MM.1S (cell line): ENCODE measurements around the gene MIOX.

ENCODE experiments used
- DNase-seq: peaks from one replicate; pipeline ENCODE4 v3.0.0-alpha.2; 2015
- H2AFZ ChIP-seq: fragments of 300-600 bp; sonication (generic); 2 replicates; pipeline ENCODE4 v1.6.0; 2016; ENCODE audit warnings: antibody characterized with exemption, low read length
- H3F3A ChIP-seq: fragments of 300-600 bp; sonication (generic); 2 replicates; pipeline ENCODE4 v1.6.1; 2016; ENCODE audit warnings: mild to moderate bottlenecking, antibody characterized with exemption, low read length, moderate library complexity, mixed read lengths; ENCODE audit not compliant: insufficient read depth
- H3K27ac ChIP-seq: fragments of 300-600 bp; sonication (generic); 2 replicates; pipeline ENCODE4 v1.5.1; 2016; ENCODE audit warnings: mild to moderate bottlenecking, low read length
- H3K27me3 ChIP-seq: fragments of 300-600 bp; sonication (generic); replicated peaks from 2 replicates; pipeline ENCODE4 v1.6.0; 2016; ENCODE audit warnings: low read length; ENCODE audit not compliant: insufficient read depth
- H3K36me3 ChIP-seq: fragments of 300-600 bp; sonication (generic); replicated peaks from 2 replicates; pipeline ENCODE4 v1.6.1; 2016; ENCODE audit warnings: mild to moderate bottlenecking, low read length, mixed read lengths; ENCODE audit not compliant: insufficient read depth
- H3K4me1 ChIP-seq: fragments of 300-600 bp; sonication (generic); 2 replicates; pipeline ENCODE4 v1.6.1; 2016; ENCODE audit warnings: low read length, mixed read lengths
- H3K4me2 ChIP-seq: fragments of 300-600 bp; sonication (generic); 2 replicates; pipeline ENCODE4 v1.6.0; 2016; ENCODE audit warnings: low read depth, low read length
- H3K4me3 ChIP-seq: fragments of 300-600 bp; sonication (generic); 2 replicates; pipeline ENCODE4 v1.5.1; 2016; ENCODE audit warnings: low read length, mixed read lengths
- H3K79me2 ChIP-seq: fragments of 300-600 bp; sonication (generic); 2 replicates; pipeline ENCODE4 v1.6.1; 2016; ENCODE audit warnings: mixed run types, low read length, mixed read lengths
- H3K9ac ChIP-seq: fragments of 300-600 bp; sonication (generic); 2 replicates; pipeline ENCODE4 v1.6.1; 2016; ENCODE audit warnings: low read length, mixed read lengths
- H3K9me2 ChIP-seq: fragments of 300-600 bp; sonication (generic); replicated peaks from 2 replicates; pipeline ENCODE4 v1.6.1; 2016; ENCODE audit warnings: mild to moderate bottlenecking, low read length, mixed read lengths; ENCODE audit not compliant: insufficient read depth
- H3K9me3 ChIP-seq: fragments of 300-600 bp; sonication (generic); replicated peaks from 2 replicates; pipeline ENCODE4 v1.6.1; 2016; ENCODE audit warnings: mild to moderate bottlenecking, low read length, mixed read lengths; ENCODE audit not compliant: insufficient read depth
- H4K20me1 ChIP-seq: fragments of 300-600 bp; sonication (generic); 2 replicates; pipeline ENCODE4 v1.6.1; 2016; ENCODE audit warnings: mild to moderate bottlenecking, low read length, moderate library complexity, mixed read lengths; ENCODE audit not compliant: insufficient read depth
- EZH2 ChIP-seq: fragments of 300-600 bp; sonication (generic); optimal IDR thresholded peaks from 2 replicates; pipeline ENCODE3; 2017; ENCODE audit warnings: low read depth, mild to moderate bottlenecking, antibody characterized with exemption, low read length, mixed read lengths
- EZH2phosphoT487 ChIP-seq: fragments of 300-600 bp; sonication (generic); IDR thresholded peaks from 2 replicates; pipeline ENCODE4 v1.6.1; 2018; ENCODE audit warnings: antibody characterized with exemption, low read length
- TF ChIP-seq, protein P1 (sequence below): fragments of 300-600 bp; sonication (generic); IDR thresholded peaks from 2 replicates; pipeline ENCODE4 v1.5.1; 2016; ENCODE audit warnings: antibody characterized with exemption, low read length, mixed read lengths

MIOX gene

DNA sequence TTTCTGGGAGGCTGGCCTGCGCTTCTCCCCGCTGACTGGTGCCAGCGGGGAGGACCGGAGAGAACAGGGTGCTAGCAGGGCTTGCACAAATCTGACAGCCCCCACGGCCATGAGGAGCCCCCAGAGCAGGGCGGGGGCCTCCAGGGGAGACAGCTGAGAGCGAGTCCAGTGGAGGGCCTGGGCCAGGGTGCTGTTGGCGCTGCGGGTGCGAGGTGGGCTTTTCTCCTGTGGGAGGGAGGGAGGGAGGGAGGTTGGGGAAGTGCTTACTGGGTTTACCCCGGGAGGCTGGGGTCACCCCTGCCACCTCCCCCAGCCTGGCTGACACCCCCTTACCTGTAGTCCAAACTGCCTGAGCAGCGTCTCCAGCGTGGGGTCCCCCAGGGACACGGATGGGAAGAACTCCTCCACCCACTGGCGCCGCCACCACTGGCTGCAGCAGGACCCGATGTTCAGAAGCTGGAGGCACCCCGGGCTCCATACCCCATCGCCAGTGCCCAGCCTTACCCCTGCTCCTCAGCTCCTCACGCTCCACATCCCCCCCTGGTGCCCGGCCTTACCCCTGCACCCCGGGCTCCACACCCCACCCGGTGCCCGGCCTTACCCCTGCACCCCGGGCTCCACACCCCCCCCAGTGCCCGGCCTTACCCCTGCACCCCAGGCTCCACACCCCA, 17.0 kb downstream of the MIOX start:
- H3K4me2 ChIP-seq, result no peak overlapping the region
- DNase-seq, result no peak
- H3K9ac ChIP-seq, result no peak overlapping the region
- no peak overlapping the region for H3K27ac ChIP-seq
- peaks cover 32% of the 10 kb centered on the region for H3K79me2 ChIP-seq
- no peaks in the 10 kb centered on the region for H4K20me1 ChIP-seq
- H2AFZ ChIP-seq, result no peak overlapping the region
- TF ChIP-seq, protein P1, sequence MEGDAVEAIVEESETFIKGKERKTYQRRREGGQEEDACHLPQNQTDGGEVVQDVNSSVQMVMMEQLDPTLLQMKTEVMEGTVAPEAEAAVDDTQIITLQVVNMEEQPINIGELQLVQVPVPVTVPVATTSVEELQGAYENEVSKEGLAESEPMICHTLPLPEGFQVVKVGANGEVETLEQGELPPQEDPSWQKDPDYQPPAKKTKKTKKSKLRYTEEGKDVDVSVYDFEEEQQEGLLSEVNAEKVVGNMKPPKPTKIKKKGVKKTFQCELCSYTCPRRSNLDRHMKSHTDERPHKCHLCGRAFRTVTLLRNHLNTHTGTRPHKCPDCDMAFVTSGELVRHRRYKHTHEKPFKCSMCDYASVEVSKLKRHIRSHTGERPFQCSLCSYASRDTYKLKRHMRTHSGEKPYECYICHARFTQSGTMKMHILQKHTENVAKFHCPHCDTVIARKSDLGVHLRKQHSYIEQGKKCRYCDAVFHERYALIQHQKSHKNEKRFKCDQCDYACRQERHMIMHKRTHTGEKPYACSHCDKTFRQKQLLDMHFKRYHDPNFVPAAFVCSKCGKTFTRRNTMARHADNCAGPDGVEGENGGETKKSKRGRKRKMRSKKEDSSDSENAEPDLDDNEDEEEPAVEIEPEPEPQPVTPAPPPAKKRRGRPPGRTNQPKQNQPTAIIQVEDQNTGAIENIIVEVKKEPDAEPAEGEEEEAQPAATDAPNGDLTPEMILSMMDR, result no peak
- no peak for TF ChIP-seq EZH2
- no peak for TF ChIP-seq EZH2phosphoT487
- no peaks in the 10 kb centered on the region for H3K9me3 ChIP-seq
- H3K9me2 ChIP-seq, result no peaks in the 10 kb centered on the region
- no peak overlapping the region for H3K4me3 ChIP-seq
- H3F3A ChIP-seq, result 0 out of 2 replicates have a peak, but pooled peaks cover 1% of the 10 kb centered on the region
- H3K4me1 ChIP-seq, result no peaks in the 10 kb centered on the region
- H3K36me3 ChIP-seq, result no peaks in the 10 kb centered on the region
- no peaks in the 10 kb centered on the region for H3K27me3 ChIP-seq

DNA sequence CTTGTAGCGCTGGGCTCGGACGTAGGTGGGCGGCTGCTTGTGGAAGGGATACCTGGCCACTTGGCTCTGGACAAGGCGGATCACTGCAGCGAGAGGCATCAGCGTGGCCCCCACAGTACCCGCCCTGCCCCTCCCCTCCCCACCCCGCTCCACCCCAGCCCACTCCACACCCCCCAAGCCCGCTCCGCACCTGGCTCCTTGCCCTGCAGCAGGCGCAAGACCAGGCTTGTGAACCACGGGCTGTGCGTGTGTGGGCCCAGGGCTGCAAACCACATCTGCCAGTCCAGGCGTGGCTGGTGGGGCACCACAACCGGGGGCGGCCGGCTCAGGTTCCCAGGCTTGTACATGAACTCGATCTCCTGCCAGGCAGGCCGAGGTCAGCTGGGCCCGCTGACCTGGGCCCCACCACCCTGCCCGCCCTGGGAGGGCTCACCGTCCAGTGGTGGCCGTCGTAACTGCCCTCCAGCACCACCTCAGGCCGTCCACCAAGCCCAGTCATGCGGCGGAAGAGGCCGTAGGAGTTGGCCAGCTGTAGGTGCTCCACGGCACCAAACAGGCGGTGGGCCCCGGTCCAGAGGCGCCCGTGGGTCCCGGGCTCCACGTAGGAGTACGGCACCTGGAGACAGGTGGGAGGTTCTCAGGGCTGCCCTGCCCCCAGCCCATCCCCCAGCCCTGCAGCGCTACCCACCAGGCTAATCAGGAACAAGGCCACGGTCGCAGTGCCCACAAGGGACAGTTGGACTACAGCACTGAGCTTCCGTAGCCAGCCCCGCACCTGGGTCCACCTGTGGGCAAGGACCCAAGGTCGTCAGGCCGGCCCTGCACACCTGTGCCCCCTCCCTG, 17.9 kb downstream of the MIOX start:
- no peak overlapping the region for H3K4me2 ChIP-seq
- H3K36me3 ChIP-seq, result no peaks in the 10 kb centered on the region
- no peak overlapping the region for H3K9ac ChIP-seq
- no peaks in the 10 kb centered on the region for H3K9me3 ChIP-seq
- peaks cover 5% of the 10 kb centered on the region for H3K4me1 ChIP-seq
- H2AFZ ChIP-seq, result no peak overlapping the region
- H3K79me2 ChIP-seq, result peaks cover 42% of the 10 kb centered on the region
- H3K9me2 ChIP-seq, result no peaks in the 10 kb centered on the region
- no peak overlapping the region for H3K4me3 ChIP-seq
- no peaks in the 10 kb centered on the region for H3K27me3 ChIP-seq
- no peaks in the 10 kb centered on the region for H4K20me1 ChIP-seq
- no peak for TF ChIP-seq EZH2phosphoT487
- TF ChIP-seq EZH2, result no peak
- TF ChIP-seq, protein P1, result no peak
- no peak overlapping the region for H3K27ac ChIP-seq
- H3F3A ChIP-seq, result no peaks in the 10 kb centered on the region
- no peak for DNase-seq

DNA sequence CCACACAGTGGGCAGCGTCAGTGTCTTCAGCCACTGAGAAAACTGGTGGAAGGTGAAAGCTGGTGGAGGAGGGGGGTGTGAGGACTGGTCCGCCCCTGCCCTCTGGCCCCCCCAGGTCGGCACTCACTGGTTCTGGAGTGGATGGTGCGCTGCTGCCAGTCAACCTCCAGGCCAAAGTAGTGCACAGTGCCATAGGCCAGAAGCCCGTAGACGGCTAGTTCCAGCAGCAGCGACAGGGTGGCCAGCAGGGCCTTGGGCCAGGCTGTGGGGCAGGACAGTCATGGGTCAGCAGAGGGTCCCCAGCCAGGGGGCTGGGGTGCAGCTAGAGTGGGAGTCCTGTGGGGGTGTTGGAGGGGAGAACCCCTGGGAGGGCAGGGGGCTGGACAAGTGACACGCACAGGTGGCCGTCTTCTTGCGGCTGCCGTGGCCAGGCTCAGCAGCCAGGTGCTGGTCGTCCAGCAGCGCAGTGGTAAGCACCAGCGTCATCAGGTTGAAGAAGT, 18.7 kb downstream of the MIOX start:
- H3K4me1 ChIP-seq, result peaks cover 6% of the 10 kb centered on the region
- no peak overlapping the region for H3K9ac ChIP-seq
- H3K4me2 ChIP-seq, result no peak overlapping the region
- H2AFZ ChIP-seq, result no peak overlapping the region
- no peaks in the 10 kb centered on the region for H3F3A ChIP-seq
- no peak for DNase-seq
- no peaks in the 10 kb centered on the region for H3K27me3 ChIP-seq
- no peak overlapping the region for H3K27ac ChIP-seq
- no peaks in the 10 kb centered on the region for H4K20me1 ChIP-seq
- peaks cover 49% of the 10 kb centered on the region for H3K79me2 ChIP-seq
- no peaks in the 10 kb centered on the region for H3K9me3 ChIP-seq
- H3K4me3 ChIP-seq, result no peak overlapping the region
- no peaks in the 10 kb centered on the region for H3K9me2 ChIP-seq
- TF ChIP-seq EZH2phosphoT487 (no peak), EZH2 (no peak)
- TF ChIP-seq, protein P1, result no peak
- no peaks in the 10 kb centered on the region for H3K36me3 ChIP-seq
